IMR-90 (cell line): ENCODE measurements around the gene PKIG. TPM values are rescaled to one million over a fixed set of nuclear protein-coding genes. Genes with fewer than 3 reads are reported as not detected.
"Not testable (repeated sequence)": the region's sequence is repeated elsewhere in the genome, so short reads cannot be mapped to it uniquely, and the experiment has no call there.

Source experiments
- ATAC-seq: fragments of 200-7000 bp; cut with Tn5 transposase; 2 replicates; pipeline ENCODE4 v1.9.1; 2020; ENCODE audit warnings: low read depth, mild to moderate bottlenecking, moderate library complexity
- BruUV-seq: library from RNA; stranded (reverse); fragments of 400-500 nt; replicated peaks from 2 replicates; lab custom pipeline; 2021; lab: Mats Ljungman, UMichigan
- CTCF ChIA-PET: fragments of 300-600 bp; formaldehyde crosslinking; extraction: SDS; loops from one replicate; lab custom pipeline; 2021; ENCODE audit warnings: antibody characterized with exemption; lab: Yijun Ruan, JAX
- POLR2A ChIA-PET: fragments of 300-600 bp; sonication (Branson Sonifier 250); formaldehyde crosslinking; loops from one replicate; lab custom pipeline; 2022; ENCODE audit warnings: antibody characterized with exemption; ENCODE audit not compliant: unreplicated experiment; lab: Charles Lee
- DNase-seq: peaks from one replicate; pipeline ENCODE4 v3.0.0; 2013
- H2AFZ ChIP-seq: replicated peaks from 2 replicates; pipeline ENCODE3; 2013; ENCODE audit warnings: low read length, mild to moderate bottlenecking; ENCODE audit not compliant: poor library complexity
- H2AK5ac ChIP-seq: 2 replicates; pipeline ENCODE4 v1.6.1; 2013; ENCODE audit warnings: low read depth, low read length, inconsistent platforms
- H2AK9ac ChIP-seq: replicated peaks from 2 replicates; pipeline ENCODE3; 2013; ENCODE audit warnings: mild to moderate bottlenecking, low read depth, low read length, moderate library complexity; ENCODE audit not compliant: poor library complexity
- H2BK120ac ChIP-seq: 2 replicates; pipeline ENCODE4 v1.6.1; 2013; ENCODE audit warnings: low read depth, low read length, inconsistent platforms
- H2BK15ac ChIP-seq: 3 replicates; pipeline ENCODE4 v1.6.1; 2013; ENCODE audit warnings: low read depth, low read length, inconsistent platforms
- H2BK20ac ChIP-seq: 2 replicates; pipeline ENCODE4 v1.6.1; 2013; ENCODE audit warnings: low read depth, mild to moderate bottlenecking, inconsistent platforms, low read length, moderate library complexity
- H2BK5ac ChIP-seq: 2 replicates; pipeline ENCODE4 v1.6.1; 2013; ENCODE audit warnings: mild to moderate bottlenecking, low read depth, low read length, inconsistent platforms; ENCODE audit not compliant: poor library complexity, severe bottlenecking
- H3K14ac ChIP-seq: replicated peaks from 2 replicates; pipeline ENCODE4 v1.6.1; 2013; ENCODE audit warnings: low read depth, low read length, inconsistent platforms
- H3K18ac ChIP-seq: 2 replicates; pipeline ENCODE4 v1.6.1; 2013; ENCODE audit warnings: low read depth, low read length, control low read depth
- H3K23ac ChIP-seq: 2 replicates; pipeline ENCODE4 v1.6.1; 2013; ENCODE audit warnings: low read depth, low read length, inconsistent platforms
- H3K27ac ChIP-seq: 2 replicates; pipeline ENCODE4 v1.5.1; 2013; ENCODE audit warnings: mild to moderate bottlenecking, control low read depth, low read length; ENCODE audit not compliant: insufficient read depth
- H3K27me3 ChIP-seq: 2 replicates; pipeline ENCODE4 v1.6.1; 2013; ENCODE audit warnings: low read length; ENCODE audit not compliant: control insufficient read depth, insufficient read depth
- H3K36me3 ChIP-seq: 2 replicates; pipeline ENCODE4 v1.6.1; 2013; ENCODE audit warnings: low read length, mixed read lengths; ENCODE audit not compliant: control insufficient read depth, insufficient read depth
- H3K4ac ChIP-seq: 2 replicates; pipeline ENCODE4 v1.6.1; 2013; ENCODE audit warnings: low read depth, low read length, inconsistent platforms
- H3K4me1 ChIP-seq: 2 replicates; pipeline ENCODE4 v1.6.1; 2013; ENCODE audit warnings: low read length, mixed read lengths; ENCODE audit not compliant: control insufficient read depth, insufficient read depth
- H3K4me2 ChIP-seq: 2 replicates; pipeline ENCODE4 v1.6.1; 2013; ENCODE audit warnings: low read depth, mild to moderate bottlenecking, control low read depth, low read length, moderate library complexity
- H3K4me3 ChIP-seq: 2 replicates; pipeline ENCODE4 v1.5.1; 2013; ENCODE audit warnings: low read depth, mild to moderate bottlenecking, control low read depth, low read length, moderate library complexity; ENCODE audit not compliant: insufficient read depth
- H3K56ac ChIP-seq: 2 replicates; pipeline ENCODE4 v1.6.1; 2013; ENCODE audit warnings: low read length, inconsistent platforms; ENCODE audit not compliant: insufficient read depth; ENCODE audit errors: extremely low read depth
- H3K79me1 ChIP-seq, 2 experiments: 2 replicates each; pipeline ENCODE4 v1.6.1; 2013; ENCODE audit warnings: low read length in 2 of 2, inconsistent platforms in 1 of 2, low read depth in 1 of 2
- H3K9ac ChIP-seq: 2 replicates; pipeline ENCODE4 v1.6.1; 2013; ENCODE audit warnings: low read depth, low read length, control low read depth
- H3K9me1 ChIP-seq: 2 replicates; pipeline ENCODE4 v1.6.1; 2013; ENCODE audit warnings: low read length, inconsistent platforms; ENCODE audit not compliant: insufficient read depth
- H3K9me3 ChIP-seq: 2 replicates; pipeline ENCODE4 v1.6.1; 2013; ENCODE audit warnings: low read length; ENCODE audit not compliant: control insufficient read depth, insufficient read depth
- H4K20me1 ChIP-seq: 2 replicates; pipeline ENCODE4 v1.6.1; 2013; ENCODE audit warnings: low read length, inconsistent platforms; ENCODE audit not compliant: insufficient read depth
- H4K5ac ChIP-seq: 2 replicates; pipeline ENCODE4 v1.6.1; 2013; ENCODE audit warnings: mild to moderate bottlenecking, low read depth, low read length, control low read depth
- H4K8ac ChIP-seq, 2 experiments: 2 replicates each; pipeline ENCODE4 v1.6.1; 2013; ENCODE audit warnings: low read depth in 2 of 2, low read length in 2 of 2, control low read depth in 1 of 2, inconsistent platforms in 1 of 2
- H4K91ac ChIP-seq: 2 replicates; pipeline ENCODE4 v1.6.1; 2013; ENCODE audit warnings: low read depth, low read length, inconsistent platforms; ENCODE audit not compliant: insufficient read depth
- WGBS, 2 experiments: methylation state at CpG; one replicate each; pipeline versions ENCODE4 v1.1.5 to v1.1.7; 2013; ENCODE audit warnings: missing lambda C conversion rate in 2 of 2; ENCODE audit not compliant: insufficient read length in 1 of 2; ENCODE audit errors: extremely low coverage in 2 of 2; 5-methylcytosine and 5-hydroxymethylcytosine counted together
- dilution Hi-C: fragments of 300-500 bp; cut with HindIII; formaldehyde crosslinking; loops from one replicate; pipeline ENCODE4 v1.14.3; 2018; ENCODE audit warnings: low sequenced_read_pairs; ENCODE audit not compliant: unreplicated experiment
- in situ Hi-C: fragments of 300-500 bp; cut with MboI; formaldehyde crosslinking; loops from 3 replicates; pipeline ENCODE4 v1.14.3; 2019; ENCODE audit warnings: low sequenced_read_pairs, inconsistent platforms, mixed read lengths
- intact Hi-C: fragments of 100-400 bp; cut with micrococcal nuclease; formaldehyde crosslinking; loops from 2 replicates; pipeline ENCODE4 v1.10.0; 2022
- polyA plus RNA-seq, 3 experiments: library from polyadenylated mRNA; depleted of rRNA; stranded (reverse); fragments of >200 nt; gene quantifications; 2 replicates each; pipeline ENCODE4 v1.2.3, GENCODE V29; 2012; ENCODE audit warnings: low replicate concordance in 1 of 3
- total RNA-seq: library from RNA; depleted of rRNA; stranded (reverse); fragments of >200 nt; gene quantifications from 2 replicates; pipeline ENCODE4 v1.2.3, GENCODE V29; 2012

Gene PKIG
- total and polyA plus RNA-seq, 2 of the 4 experiments (the other 2 are of a cell fraction), result 78.3 to 89.6 TPM

DNA sequence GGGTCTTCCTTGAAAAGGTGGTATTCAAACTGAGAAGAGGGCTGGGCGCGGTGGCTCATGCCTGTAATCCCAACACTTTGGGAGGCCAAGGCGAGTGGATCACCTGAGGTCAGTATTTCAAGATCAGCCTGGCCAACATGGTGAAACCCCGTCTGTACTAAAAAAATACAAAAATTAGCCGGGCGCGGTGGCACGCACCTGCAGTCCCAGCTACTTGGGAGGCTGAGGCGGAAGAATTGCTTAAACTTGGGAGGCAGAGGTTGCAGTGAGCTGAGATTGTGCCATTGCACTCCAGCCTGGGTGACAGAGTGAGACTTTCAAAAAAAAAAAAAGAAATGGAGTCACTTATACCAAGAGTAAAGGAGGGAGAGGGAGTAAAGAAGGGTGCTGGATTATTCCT is 5.9 kb downstream of the PKIG start:
- H2AK5ac ChIP-seq, H3K4me2 ChIP-seq, H4K20me1 ChIP-seq, dilution Hi-C loops, H3K56ac ChIP-seq, H3K4ac ChIP-seq, H2BK120ac ChIP-seq, H3K4me3 ChIP-seq, H3K27me3 ChIP-seq, H4K91ac ChIP-seq, H3K27ac ChIP-seq, H2BK15ac ChIP-seq, DNase-seq, H3K9me3 ChIP-seq, H3K23ac ChIP-seq, H3K14ac ChIP-seq, ATAC-seq, H2BK20ac ChIP-seq, H2BK5ac ChIP-seq, in situ Hi-C loops, H2AFZ ChIP-seq, H4K5ac ChIP-seq, H3K9ac ChIP-seq, H2AK9ac ChIP-seq, intact Hi-C loops, POLR2A ChIA-PET, H3K18ac ChIP-seq, BruUV-seq, H4K8ac ChIP-seq: not testable (repeated sequence)
- H3K79me1 ChIP-seq, result peaks cover 15 to 68% of the 10 kb centered on the region in 2 experiments; a peak in 3 of 4 replicates
- peaks cover 28% of the 10 kb centered on the region for H3K9me1 ChIP-seq
- CTCF ChIA-PET, result interaction anchor here (1.0 kb wide), 1 partner anchor 12 kb away, joined by 5 read pairs; no protein-coding TSS in a partner anchor
- WGBS, 2 experiments, result 100% methylated on average over 3 of the region's 9 CpGs; no CpG with 5 or more reads in 1 of the 2 experiments
- peaks cover 20% of the 10 kb centered on the region for H3K36me3 ChIP-seq
- H3K4me1 ChIP-seq, result peaks cover 11% of the 10 kb centered on the region
